Small intestine (tissue), 7 donors: ENCODE data around the gene SPA17. TPM values are rescaled to one million over a fixed set of nuclear protein-coding genes. Genes with fewer than 3 reads are reported as not detected.

Experiments used
- DNase-seq, 2 donors: peaks; one replicate each; pipeline versions ENCODE4 v3.0.0 to v3.0.0-alpha.2; 2013
- FAIRE-seq: peaks from 2 replicates; lab custom pipeline; 2012; peaks lifted over from hg19 to GRCh38; lab: Jason Lieb, UNC
- H3K27ac ChIP-seq, 3 donors: one replicate each; pipeline ENCODE4 v1.5.1; 2013; ENCODE audit warnings: low read length in 2 of 3, mild to moderate bottlenecking in 2 of 3, control low read depth in 1 of 3, inconsistent platforms in 1 of 3, low read depth in 1 of 3, moderate library complexity in 1 of 3
- H3K27me3 ChIP-seq, 3 donors: one replicate each; pipeline ENCODE4 v1.6.1; 2013; ENCODE audit warnings: low read length in 3 of 3, inconsistent platforms in 1 of 3; ENCODE audit not compliant: control insufficient read depth in 3 of 3, insufficient read depth in 3 of 3
- H3K36me3 ChIP-seq, 3 donors: one replicate each; pipeline ENCODE4 v1.6.1; 2013; ENCODE audit warnings: low read length in 3 of 3, inconsistent platforms in 1 of 3, low read depth in 1 of 3, mild to moderate bottlenecking in 1 of 3, moderate library complexity in 1 of 3; ENCODE audit not compliant: control insufficient read depth in 3 of 3, insufficient read depth in 2 of 3
- H3K4me1 ChIP-seq, 3 donors: one replicate each; pipeline ENCODE4 v1.6.1; 2013; ENCODE audit warnings: low read length in 2 of 3, inconsistent platforms in 1 of 3, low read depth in 1 of 3, mild to moderate bottlenecking in 1 of 3, moderate library complexity in 1 of 3; ENCODE audit not compliant: control insufficient read depth in 3 of 3, insufficient read depth in 2 of 3
- H3K4me3 ChIP-seq, 3 donors: one replicate each; pipeline ENCODE4 v1.5.1; 2013; ENCODE audit warnings: low read length in 3 of 3, control low read depth in 1 of 3, inconsistent platforms in 1 of 3, low read depth in 1 of 3, mild to moderate bottlenecking in 1 of 3, moderate library complexity in 1 of 3
- H3K9me3 ChIP-seq, 2 donors: one replicate each; pipeline ENCODE4 v1.6.1; 2013; ENCODE audit warnings: low read depth in 1 of 2, low read length in 1 of 2; ENCODE audit not compliant: control insufficient read depth in 2 of 2, insufficient read depth in 1 of 2
- WGBS, 3 donors: extraction: QIAGEN DNeasy Blood & Tissue Kit; methylation state at CpG; one replicate each; pipeline ENCODE4 v1.1.7; 2013; 5-methylcytosine and 5-hydroxymethylcytosine counted together
- polyA plus RNA-seq, 4 donors: library from polyadenylated mRNA; stranded (reverse) in 3 of 4; unstranded in 1 of 4; fragments of 200-250 nt in 3 of 4; fragments of 120-200 nt in 1 of 4; gene quantifications; one replicate each; pipeline versions ENCODE4 v1.2.1 to v1.2.3, GENCODE V29; 2013
- donor health status: healthy with polysubstance abuse.
- donor health status: control.
- donor health status: control.
- donor health status: Bipolar disorder and iron deficiency.
- donor health status: healthy.

The SPA17 gene
- polyA plus RNA-seq, 4 donors: 3.2 to 9.8 (median 7.0) TPM

GRCh38 chr11:124717786-124718651 lies 44.3 kb downstream of the SPA17 start:
- peaks cover 0 to 4% (median 2%) of the 10 kb centered on the region in 3 donors for H3K4me1 ChIP-seq
- H3K4me3 ChIP-seq: peak overlapping the region in 2 of 3 donors; percentile 4 to 13
- peaks cover 0 to 70% (median 15%) of the 10 kb centered on the region in 3 donors for H3K27me3 ChIP-seq
- H3K36me3 ChIP-seq: no peaks in the 10 kb centered on the region
- DNase-seq: peak in 1 of 2 donors; percentile 35
- no peak overlapping the region for H3K27ac ChIP-seq
- FAIRE-seq: no peak
- H3K9me3 ChIP-seq: no peaks in the 10 kb centered on the region
- WGBS, 3 donors: 1% methylated on average over 39 to 45 of the region's 45 CpGs

DNA sequence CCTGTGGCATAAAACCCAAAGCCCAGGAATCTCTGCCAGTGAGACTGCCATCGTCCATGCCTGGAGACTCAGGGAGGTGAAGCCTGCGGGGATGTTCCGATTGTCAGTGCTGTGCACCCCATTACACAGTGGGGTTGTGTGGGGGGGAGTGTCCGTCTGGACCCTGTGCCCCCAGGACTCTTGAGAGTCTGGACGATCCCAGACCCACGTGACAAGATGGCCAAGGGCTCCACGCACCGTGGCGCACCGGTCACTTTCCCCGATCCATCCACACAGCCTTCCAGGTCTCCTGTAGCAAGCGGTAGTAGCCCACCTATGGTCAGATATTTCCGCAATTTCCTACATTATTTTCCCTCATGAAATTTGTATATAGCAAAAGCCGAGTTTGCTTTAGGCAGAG lies 45.1 kb downstream of the SPA17 start:
- no peak for DNase-seq
- Histone ChIP-seq H3K36me3 (no peaks in the 10 kb centered on the region), H3K4me3 (no peak overlapping the region), H3K4me1 (peaks cover 0 to 4% (median 2%) of the 10 kb centered on the region in 3 donors), H3K27me3 (peaks cover 0 to 75% (median 15%) of the 10 kb centered on the region in 3 donors), H3K27ac (no peak overlapping the region), H3K9me3 (no peaks in the 10 kb centered on the region)
- WGBS, 3 donors: 30 to 50% (median 45%) methylated on average over 14 of the region's 14 CpGs
- FAIRE-seq: no peak

GRCh38 chr11:124719534-124719933 lies 45.8 kb downstream of the SPA17 start:
- no peak for FAIRE-seq
- H3K4me3 ChIP-seq: no peak overlapping the region
- no peaks in the 10 kb centered on the region for H3K36me3 ChIP-seq
- no peak overlapping the region for H3K27ac ChIP-seq
- H3K9me3 ChIP-seq: no peaks in the 10 kb centered on the region
- peaks cover 0 to 6% (median 2%) of the 10 kb centered on the region in 3 donors for H3K4me1 ChIP-seq
- WGBS, 3 donors: 61 to 65% (median 61%) methylated on average over 2 of the region's 2 CpGs
- peaks cover 0 to 78% (median 15%) of the 10 kb centered on the region in 3 donors for H3K27me3 ChIP-seq
- DNase-seq: no peak

GRCh38 chr11:124722176-124722575 lies 48.5 kb downstream of the SPA17 start:
- Histone ChIP-seq H3K4me1 (peaks cover 0 to 16% (median 7%) of the 10 kb centered on the region in 3 donors), H3K36me3 (no peaks in the 10 kb centered on the region), H3K27me3 (peaks cover 0 to 64% (median 15%) of the 10 kb centered on the region in 3 donors), H3K9me3 (no peaks in the 10 kb centered on the region), H3K4me3 (no peak overlapping the region), H3K27ac (no peak overlapping the region)
- 46 to 82% (median 70%) methylated on average over 6 of the region's 6 CpGs for whole genome bisulfite sequencing, 3 donors
- FAIRE-seq (no peak), DNase-seq (no peak)

GRCh38 chr11:124724979-124725718 lies 51.4 kb downstream of the SPA17 start:
- peak overlapping the region in 1 of 3 donors; percentile 8 for H3K4me3 ChIP-seq
- H3K36me3 ChIP-seq: no peaks in the 10 kb centered on the region
- 30 to 32% (median 30%) methylated on average over 14 of the region's 14 CpGs for WGBS, 3 donors
- H3K4me1 ChIP-seq: peaks cover 0 to 12% (median 5%) of the 10 kb centered on the region in 3 donors
- DNase-seq: peak; percentile 70 to 80
- H3K27ac ChIP-seq: peak overlapping the region in 2 of 3 donors; percentile 35 to 38
- H3K27me3 ChIP-seq: peaks cover 0 to 34% (median 3%) of the 10 kb centered on the region in 3 donors
- H3K9me3 ChIP-seq: no peaks in the 10 kb centered on the region
- FAIRE-seq: no peak

GRCh38 chr11:124725719-124726105 lies 52.0 kb downstream of the SPA17 start:
- WGBS, 3 donors: 40 to 83% (median 68%) methylated on average over 6 of the region's 6 CpGs
- Histone ChIP-seq H3K27me3 (peaks cover 0 to 30% (median 3%) of the 10 kb centered on the region in 3 donors), H3K4me1 (peaks cover 0 to 12% (median 5%) of the 10 kb centered on the region in 3 donors), H3K27ac (no peak overlapping the region), H3K9me3 (no peaks in the 10 kb centered on the region), H3K4me3 (no peak overlapping the region), H3K36me3 (no peaks in the 10 kb centered on the region)
- DNase-seq (no peak), FAIRE-seq (no peak)

GRCh38 chr11:124727474-124727873 lies 53.8 kb downstream of the SPA17 start:
- Histone ChIP-seq H3K27me3 (peaks cover 0 to 14% (median 0%) of the 10 kb centered on the region in 3 donors), H3K27ac (no peak overlapping the region), H3K4me3 (no peak overlapping the region), H3K9me3 (no peaks in the 10 kb centered on the region), H3K36me3 (no peaks in the 10 kb centered on the region), H3K4me1 (peaks cover 0 to 12% (median 5%) of the 10 kb centered on the region in 3 donors)
- no peak for DNase-seq
- FAIRE-seq: no peak
- whole genome bisulfite sequencing, 3 donors: 81 to 86% (median 85%) methylated on average over 4 of the region's 4 CpGs

DNA sequence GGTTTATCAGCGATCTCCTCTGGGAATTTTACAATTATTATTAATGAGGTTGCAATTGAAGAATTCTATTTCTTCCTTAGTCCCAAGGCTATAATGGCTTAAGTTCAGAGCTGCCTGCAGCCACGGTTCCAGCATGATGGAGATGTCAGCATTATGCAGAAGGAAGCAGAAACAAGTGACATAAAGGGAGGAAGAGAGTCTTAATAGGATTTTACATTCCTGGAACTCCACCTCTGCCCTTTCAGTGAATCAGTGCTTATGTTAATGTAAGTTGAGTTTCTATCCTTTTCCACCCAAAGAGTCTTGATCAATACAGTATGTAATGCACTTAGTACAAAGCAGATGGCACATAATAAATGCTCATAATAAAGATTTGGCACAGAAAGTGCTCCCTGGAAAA lies 54.4 kb downstream of the SPA17 start:
- H3K36me3 ChIP-seq: no peaks in the 10 kb centered on the region
- peaks cover 0 to 8% (median 0%) of the 10 kb centered on the region in 3 donors for H3K27me3 ChIP-seq
- H3K27ac ChIP-seq: no peak overlapping the region
- H3K9me3 ChIP-seq: no peaks in the 10 kb centered on the region
- 73 to 89% (median 81%) methylated on average over 2 of the region's 2 CpGs for WGBS, 3 donors
- no peak overlapping the region for H3K4me3 ChIP-seq
- no peak for FAIRE-seq
- peaks cover 0 to 12% (median 5%) of the 10 kb centered on the region in 3 donors for H3K4me1 ChIP-seq
- DNase-seq: no peak
